ENCODE results near the gene TMEM117. TPM values are rescaled to one million over a fixed set of nuclear protein-coding genes. Genes with fewer than 3 reads are reported as not detected.

The TMEM117 gene
- total RNA-seq, 4 donors from 2014 or later: 15.8 to 42.2 (median 24.0) TPM

DNA sequence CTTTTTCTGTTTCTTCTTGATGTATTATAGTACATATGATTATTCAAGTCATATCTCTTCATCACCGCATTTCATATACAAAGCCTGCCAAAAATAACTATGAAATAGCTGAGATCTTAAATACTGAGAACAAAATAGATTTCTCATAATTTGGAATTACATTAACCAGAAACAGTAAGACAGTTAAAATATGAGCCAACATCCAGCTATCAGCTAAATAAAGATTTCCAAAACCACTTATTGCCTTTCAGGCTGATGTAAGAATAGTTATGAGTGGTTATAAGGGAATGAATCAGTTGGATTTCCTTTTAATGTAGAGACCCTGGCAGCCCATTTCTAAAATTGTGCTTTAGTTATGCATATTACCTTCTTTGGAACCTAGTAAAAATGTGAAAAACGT lies 47.4 kb downstream of the TMEM117 start:
- 44 to 63% methylated on average over 2 of the region's 2 CpGs for WGBS, 2 donors
- H3K9me3 ChIP-seq: no peaks in the 10 kb centered on the region
- DNase-seq: no peak
- H3K36me3 ChIP-seq: no peaks in the 10 kb centered on the region
- H3K4me1 ChIP-seq: peaks cover 0 to 12% (median 0%) of the 10 kb centered on the region in 3 donors
- no peak overlapping the region for H3K27ac ChIP-seq
- no peaks in the 10 kb centered on the region for H3K27me3 ChIP-seq
- no peak overlapping the region for H3K4me3 ChIP-seq
- no peak for TF ChIP-seq POLR2A (IDR thresholded peaks at IDR 0.05)
- TF ChIP-seq, protein P1, sequence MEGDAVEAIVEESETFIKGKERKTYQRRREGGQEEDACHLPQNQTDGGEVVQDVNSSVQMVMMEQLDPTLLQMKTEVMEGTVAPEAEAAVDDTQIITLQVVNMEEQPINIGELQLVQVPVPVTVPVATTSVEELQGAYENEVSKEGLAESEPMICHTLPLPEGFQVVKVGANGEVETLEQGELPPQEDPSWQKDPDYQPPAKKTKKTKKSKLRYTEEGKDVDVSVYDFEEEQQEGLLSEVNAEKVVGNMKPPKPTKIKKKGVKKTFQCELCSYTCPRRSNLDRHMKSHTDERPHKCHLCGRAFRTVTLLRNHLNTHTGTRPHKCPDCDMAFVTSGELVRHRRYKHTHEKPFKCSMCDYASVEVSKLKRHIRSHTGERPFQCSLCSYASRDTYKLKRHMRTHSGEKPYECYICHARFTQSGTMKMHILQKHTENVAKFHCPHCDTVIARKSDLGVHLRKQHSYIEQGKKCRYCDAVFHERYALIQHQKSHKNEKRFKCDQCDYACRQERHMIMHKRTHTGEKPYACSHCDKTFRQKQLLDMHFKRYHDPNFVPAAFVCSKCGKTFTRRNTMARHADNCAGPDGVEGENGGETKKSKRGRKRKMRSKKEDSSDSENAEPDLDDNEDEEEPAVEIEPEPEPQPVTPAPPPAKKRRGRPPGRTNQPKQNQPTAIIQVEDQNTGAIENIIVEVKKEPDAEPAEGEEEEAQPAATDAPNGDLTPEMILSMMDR (IDR thresholded peaks at IDR 0.05): no peak
- intact Hi-C loops (cut with DNase I): loop anchor here (10.0 kb wide), 1 partner anchor 109 kb away; no protein-coding TSS in a partner anchor

DNA sequence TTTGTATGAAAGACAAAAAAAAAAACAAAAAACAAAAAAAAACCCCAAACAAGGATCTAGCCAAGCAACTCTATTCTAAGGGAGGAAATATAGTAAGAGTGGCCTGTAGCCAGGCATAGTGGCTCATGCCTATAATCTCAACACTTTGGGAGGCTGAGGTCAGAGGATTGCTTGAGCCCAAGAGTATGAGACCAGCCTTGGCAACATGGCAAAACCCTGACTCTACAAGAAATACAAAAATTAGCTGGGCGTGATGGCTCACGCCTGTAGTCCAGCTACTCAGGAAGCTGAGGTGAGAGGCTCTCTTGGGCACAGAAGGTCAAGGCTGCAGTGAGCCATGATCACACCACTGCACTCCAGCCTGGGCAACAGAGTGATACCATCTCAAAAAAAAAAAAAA lies 47.9 kb downstream of the TMEM117 start:
- Histone ChIP-seq H3K9me3 (no peaks in the 10 kb centered on the region), H3K36me3 (no peaks in the 10 kb centered on the region), H3K27me3 (no peaks in the 10 kb centered on the region), H3K4me1 (peaks cover 0 to 12% (median 0%) of the 10 kb centered on the region in 3 donors), H3K27ac (no peak overlapping the region), H3K4me3 (no peak overlapping the region)
- intact Hi-C loops (cut with DNase I): loop anchor here (10.0 kb wide), 1 partner anchor 109 kb away; no protein-coding TSS in a partner anchor
- TF ChIP-seq POLR2A (IDR thresholded peaks at IDR 0.05): no peak
- TF ChIP-seq, protein P1 (IDR thresholded peaks at IDR 0.05): no peak
- DNase-seq: no peak
- 86 to 100% methylated on average over 2 of the region's 2 CpGs for WGBS, 2 donors

DNA sequence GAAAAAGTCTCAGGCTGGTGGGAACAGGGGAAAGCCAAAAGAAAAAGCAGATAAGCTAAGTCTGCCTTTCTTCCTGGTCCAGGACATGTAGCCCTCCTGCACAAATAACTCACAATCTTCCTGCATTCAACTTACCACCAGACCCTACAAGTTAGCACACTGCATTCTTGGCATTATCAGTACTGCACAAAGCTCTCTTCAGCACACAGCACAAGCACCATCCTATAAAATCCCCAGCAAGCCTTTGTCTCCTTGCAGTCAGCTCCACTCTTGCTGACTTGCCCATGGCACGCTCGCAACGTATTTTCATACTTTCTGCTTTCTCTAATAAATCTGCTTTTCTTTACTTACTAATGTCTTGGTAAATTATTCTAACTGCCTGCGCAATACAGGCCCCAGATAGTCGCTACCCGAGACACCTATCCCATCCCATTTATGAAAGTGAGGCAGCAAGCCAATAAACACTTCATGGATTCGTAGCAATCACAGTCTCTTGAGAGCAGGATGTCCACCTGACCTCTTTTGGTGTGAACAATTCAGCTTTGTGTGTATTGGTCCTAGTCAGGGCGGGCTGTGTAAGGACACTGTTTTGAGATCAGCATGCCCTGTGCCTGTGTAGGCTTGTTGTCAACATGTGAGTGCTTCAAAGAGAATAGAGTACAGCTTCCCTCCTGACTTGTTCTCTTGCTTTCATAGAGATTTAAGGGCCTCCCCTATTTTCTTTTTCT lies 49.0 kb downstream of the TMEM117 start:
- no peak overlapping the region for H3K4me3 ChIP-seq
- no peak overlapping the region for H3K27ac ChIP-seq
- H3K9me3 ChIP-seq: no peaks in the 10 kb centered on the region
- H3K36me3 ChIP-seq: no peaks in the 10 kb centered on the region
- peaks cover 0 to 12% (median 0%) of the 10 kb centered on the region in 3 donors for H3K4me1 ChIP-seq
- DNase-seq: no peak
- intact Hi-C loops (cut with DNase I): loop anchor here (10.0 kb wide), 1 partner anchor 110 kb away; no protein-coding TSS in a partner anchor
- no peaks in the 10 kb centered on the region for H3K27me3 ChIP-seq
- WGBS, 2 donors: 43 to 57% methylated on average over 8 of the region's 8 CpGs
- TF ChIP-seq POLR2A (IDR thresholded peaks at IDR 0.05): no peak
- TF ChIP-seq, protein P1 (IDR thresholded peaks at IDR 0.05): no peak

DNA sequence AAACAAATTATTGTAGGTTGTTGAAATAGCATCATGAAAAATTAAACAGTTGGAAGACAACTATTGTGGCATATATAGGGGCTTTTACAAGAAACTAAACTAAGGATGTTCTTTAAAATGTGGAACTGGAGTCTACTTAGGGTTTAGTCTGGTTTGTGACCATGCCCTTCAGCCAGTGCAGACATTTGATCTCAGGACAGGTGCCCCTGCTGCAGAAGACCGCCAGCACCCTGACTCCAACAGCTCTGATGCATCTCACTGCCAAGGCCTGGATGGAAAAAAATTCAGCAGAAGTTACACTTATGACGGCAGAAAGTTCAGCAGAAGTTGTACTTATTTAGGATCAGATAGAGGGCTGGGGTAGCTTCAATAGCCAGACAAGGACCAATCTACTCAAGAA lies 51.5 kb downstream of the TMEM117 start:
- DNase-seq: no peak
- Histone ChIP-seq H3K4me3 (no peak overlapping the region), H3K27ac (no peak overlapping the region), H3K9me3 (no peaks in the 10 kb centered on the region), H3K4me1 (peaks cover 0 to 12% (median 0%) of the 10 kb centered on the region in 3 donors), H3K27me3 (no peaks in the 10 kb centered on the region), H3K36me3 (no peaks in the 10 kb centered on the region)
- 92 to 100% methylated on average over 2 of the region's 2 CpGs for WGBS, 2 donors
- intact Hi-C loops (cut with DNase I): loop anchor here (10.0 kb wide), 1 partner anchor 113 kb away; no protein-coding TSS in a partner anchor
- TF ChIP-seq, protein P1 (IDR thresholded peaks at IDR 0.05): no peak
- no peak for TF ChIP-seq POLR2A (IDR thresholded peaks at IDR 0.05)

DNA sequence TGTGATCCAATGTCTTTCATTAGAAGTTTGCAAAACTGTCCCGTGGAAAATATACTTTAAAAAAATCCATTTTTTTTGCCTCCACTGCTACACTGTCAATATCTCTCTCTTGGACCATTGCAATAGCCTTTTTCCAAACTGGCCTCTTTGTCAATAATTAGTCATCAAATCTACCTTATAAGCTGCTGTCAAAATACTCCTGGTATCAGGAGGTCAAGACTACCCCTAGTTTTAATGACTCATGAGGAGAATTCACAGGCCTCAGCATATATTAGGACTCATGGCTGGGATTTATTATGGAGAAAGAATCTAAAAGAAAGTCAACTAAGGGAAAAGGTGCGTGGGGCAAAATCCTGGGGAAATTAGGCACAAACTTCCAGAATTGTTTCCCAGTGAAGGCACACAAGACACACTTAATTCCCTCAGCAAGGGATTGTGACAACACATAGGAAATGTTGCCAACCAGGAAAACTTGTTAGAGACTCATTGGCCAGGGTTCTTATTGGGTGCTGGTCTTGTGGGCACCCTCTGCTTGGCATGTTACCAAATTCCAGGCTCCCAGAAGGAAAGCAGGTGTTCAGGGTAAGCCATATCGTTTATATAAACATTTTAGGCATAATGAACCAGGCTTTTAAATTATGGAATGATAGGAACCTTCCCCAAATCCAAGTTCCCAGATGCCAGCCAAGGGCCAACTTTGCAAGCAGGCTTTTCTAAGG lies 56.1 kb downstream of the TMEM117 start:
- Histone ChIP-seq H3K27ac (no peak overlapping the region), H3K27me3 (no peaks in the 10 kb centered on the region), H3K4me3 (no peak overlapping the region), H3K4me1 (peaks cover 0 to 8% (median 0%) of the 10 kb centered on the region in 3 donors), H3K36me3 (no peaks in the 10 kb centered on the region), H3K9me3 (no peaks in the 10 kb centered on the region)
- intact Hi-C loops (cut with DNase I): no loop called here
- no peak for DNase-seq
- TF ChIP-seq POLR2A (IDR thresholded peaks at IDR 0.05): no peak
- TF ChIP-seq, protein P1 (IDR thresholded peaks at IDR 0.05): no peak
- 70 to 82% methylated on average over 3 of the region's 3 CpGs for WGBS, 2 donors

Data from esophagus squamous epithelium (tissue), 5 donors.